ENCODE measurements around the gene CCDC78. TPM values are rescaled to one million over a fixed set of nuclear protein-coding genes. Genes with fewer than 3 reads are reported as not detected.

The CCDC78 gene
- total and polyA plus RNA-seq, 2 of the 4 experiments (the other 2 are of a cell fraction), result 0.54 to 4.6 TPM

- dilution Hi-C loops (cut with HindIII; ENCODE audit: low sequenced_read_pairs, unreplicated experiment), result no loop called here
- Histone ChIP-seq H2AFZ (replicated peaks; ENCODE audit: low read length, poor library complexity) (peak overlapping the region; percentile 94), H3K27ac (ENCODE audit: insufficient read depth, low read length) (no peak overlapping the region; the same call in 1 of the 2 replicates)
Observed at GRCh38 chr16:739560-740458, 13.6 kb upstream of the CCDC78 start.

More at GRCh38 chr16:739560-740458, 13.6 kb upstream of the CCDC78 start:
- H3K4me2 ChIP-seq (ENCODE audit: low read depth, low read length), result peak overlapping the region; percentile 86
- H3K9ac ChIP-seq (ENCODE audit: low read depth, low read length), result peak overlapping the region; percentile 75
- H2BK15ac ChIP-seq (ENCODE audit: low read depth, low read length), result no peak overlapping the region
- 57% methylated on average over 18 of the region's 38 CpGs; no CpG with 5 or more reads in 1 of the 2 experiments for WGBS, 2 experiments (ENCODE audit: extremely low coverage in 2 of 2, insufficient read length in 1 of 2)
- H3K4me1 ChIP-seq (ENCODE audit: control insufficient read depth, insufficient read depth, low read length), result peaks cover 5% of the 10 kb centered on the region; the same call in 1 of the 2 replicates
- H4K20me1 ChIP-seq (ENCODE audit: insufficient read depth, low read length), result peaks cover 5% of the 10 kb centered on the region; the same call in 1 of the 2 replicates
- BruUV-seq (replicated peaks), result no TSS peak
- no peak overlapping the region for H4K91ac ChIP-seq (ENCODE audit: insufficient read depth, low read depth, low read length)
- ChIA-PET CTCF (no interaction called here), POLR2A (ENCODE audit: unreplicated experiment) (no interaction called here)
- no peak overlapping the region for H2BK120ac ChIP-seq (ENCODE audit: low read depth, low read length)
- peaks cover 4% of the 10 kb centered on the region; the same call in 1 of the 2 replicates for H3K9me1 ChIP-seq (ENCODE audit: insufficient read depth, low read length)
- peak overlapping the region in 1 of 2 experiments; percentile 67; a peak in 1 of 4 replicates for H4K8ac ChIP-seq (ENCODE audit: low read depth in 2 of 2, low read length in 2 of 2)
- no peak overlapping the region for H2BK20ac ChIP-seq (ENCODE audit: low read depth, low read length)
- H3K18ac ChIP-seq (ENCODE audit: low read depth, low read length), result no peak overlapping the region
- peaks cover 7 to 19% of the 10 kb centered on the region in 2 experiments for H3K79me1 ChIP-seq (ENCODE audit: low read depth in 1 of 2, low read length in 2 of 2)
- no peak overlapping the region for H3K14ac ChIP-seq (replicated peaks; ENCODE audit: low read depth, low read length)
- no peak overlapping the region for H3K56ac ChIP-seq (ENCODE audit: extremely low read depth, insufficient read depth, low read length)
- in situ Hi-C loops (cut with MboI; ENCODE audit: low sequenced_read_pairs) (no loop called here), intact Hi-C loops (cut with micrococcal nuclease) (loop anchor here (5.0 kb wide), 1 partner anchor 47 kb away; the partner anchor contains the start of genes CHTF18 and RPUSD1)
- peak overlapping the region; percentile 67 for H2AK5ac ChIP-seq (ENCODE audit: low read depth, low read length)
- DNase-seq, result no peak
- H3K4ac ChIP-seq (ENCODE audit: low read depth, low read length), result peak overlapping the region; percentile 45; the same call in 1 of the 2 replicates
- TF ChIP-seq NFE2L2 (IDR thresholded peaks at IDR 0.05; ENCODE audit: low read depth, low read length), result no peak
- no peak for TF ChIP-seq MAFK (IDR thresholded peaks at IDR 0.05; ENCODE audit: low read depth, low read length)
- no peak for TF ChIP-seq RCOR1 (IDR thresholded peaks at IDR 0.05; ENCODE audit: insufficient replicate concordance, low read length)
- TF ChIP-seq MAZ (IDR thresholded peaks at IDR 0.05; ENCODE audit: borderline replicate concordance, low read depth, low read length), result no peak
- no peak for TF ChIP-seq USF2 (IDR thresholded peaks at IDR 0.05; ENCODE audit: low read depth, low read length)
- TF ChIP-seq RAD21 (IDR thresholded peaks at IDR 0.05; ENCODE audit: low read length), result no peak
- TF ChIP-seq CEBPB (IDR thresholded peaks at IDR 0.05; ENCODE audit: low read depth, low read length), result no peak
- no peak for TF ChIP-seq BHLHE40 (IDR thresholded peaks at IDR 0.05; ENCODE audit: low read depth, low read length)
- no peak overlapping the region for H2BK5ac ChIP-seq (ENCODE audit: low read depth, low read length, poor library complexity, severe bottlenecking)
- H4K5ac ChIP-seq (ENCODE audit: low read depth, low read length), result no peak overlapping the region
- peak overlapping the region; percentile 89; the same call in 1 of the 2 replicates for H3K23ac ChIP-seq (ENCODE audit: low read depth, low read length)
- H2AK9ac ChIP-seq (replicated peaks; ENCODE audit: low read depth, low read length, poor library complexity), result peak overlapping the region; percentile 95
- H3K9me3 ChIP-seq (ENCODE audit: control insufficient read depth, insufficient read depth, low read length), result no peaks in the 10 kb centered on the region
- peaks cover 24% of the 10 kb centered on the region for H3K36me3 ChIP-seq (ENCODE audit: control insufficient read depth, insufficient read depth, low read length)
- peak overlapping the region; percentile 76 for H3K4me3 ChIP-seq (ENCODE audit: insufficient read depth, low read depth, low read length)
- no peak for ATAC-seq (ENCODE audit: low read depth)
- no peaks in the 10 kb centered on the region for H3K27me3 ChIP-seq (ENCODE audit: control insufficient read depth, insufficient read depth, low read length)

Measured in IMR-90 (cell line).